NCI-H460 (cell line): ENCODE measurements around the gene AS3MT. TPM values are rescaled to one million over a fixed set of nuclear protein-coding genes. Genes with fewer than 3 reads are reported as not detected.

ENCODE experiments used
- small RNA-seq, 2 experiments: library from RNA; depleted of rRNA; stranded (forward); fragments of <200 nt; gene quantifications; one replicate each; pipeline ENCODE3, GENCODE V24; 2014
- total RNA-seq: library from RNA; depleted of rRNA; stranded (reverse); fragments of >200 nt; shearing (Covaris generic); gene quantifications from 2 replicates; pipeline ENCODE4 v1.2.3, GENCODE V29; 2014; rRNA removed

Gene AS3MT
- total RNA-seq, 1 experiment from 2014 or later = 2.5 TPM

Small RNAs within 50 kb of the gene (small RNA-seq; reads per million reads assigned to genes)
- gene AS3MT (0 reads per million in 2 experiments), gene RF00026 (0 reads per million in 2 experiments)

Other genes starting within 250 kb of the AS3MT start
- gene TRIM8, start 225.0 kb upstream of the AS3MT start, total RNA-seq = 36.9 and 42.6 TPM in 2 replicates
- gene ARL3, start 155.1 kb upstream of the AS3MT start, total RNA-seq = 5.1 and 7.4 TPM in 2 replicates
- 2.0 and 2.4 TPM in 2 replicates for gene SFXN2, start 154.8 kb upstream of the AS3MT start, total RNA-seq
- 10.8 and 12.8 TPM in 2 replicates for gene WBP1L, start 125.5 kb upstream of the AS3MT start, total RNA-seq
- not detected in 2 replicates for gene CYP17A1, start 32.1 kb upstream of the AS3MT start, total RNA-seq
- 31.5 and 41.2 TPM in 2 replicates for gene BORCS7, start 15.2 kb upstream of the AS3MT start, total RNA-seq
- 4.2 and 4.9 TPM in 2 replicates for gene CNNM2, start 48.8 kb downstream of the AS3MT start, total RNA-seq